EL (cell line): ENCODE data around the gene PTK7.
A peak's percentile ranks its signal among the peaks of the same experiment; 100 is the strongest.

Experiments
- DNase-seq: peaks from one replicate; pipeline ENCODE4 v3.0.0-alpha.2; 2016

PTK7 gene

DNA sequence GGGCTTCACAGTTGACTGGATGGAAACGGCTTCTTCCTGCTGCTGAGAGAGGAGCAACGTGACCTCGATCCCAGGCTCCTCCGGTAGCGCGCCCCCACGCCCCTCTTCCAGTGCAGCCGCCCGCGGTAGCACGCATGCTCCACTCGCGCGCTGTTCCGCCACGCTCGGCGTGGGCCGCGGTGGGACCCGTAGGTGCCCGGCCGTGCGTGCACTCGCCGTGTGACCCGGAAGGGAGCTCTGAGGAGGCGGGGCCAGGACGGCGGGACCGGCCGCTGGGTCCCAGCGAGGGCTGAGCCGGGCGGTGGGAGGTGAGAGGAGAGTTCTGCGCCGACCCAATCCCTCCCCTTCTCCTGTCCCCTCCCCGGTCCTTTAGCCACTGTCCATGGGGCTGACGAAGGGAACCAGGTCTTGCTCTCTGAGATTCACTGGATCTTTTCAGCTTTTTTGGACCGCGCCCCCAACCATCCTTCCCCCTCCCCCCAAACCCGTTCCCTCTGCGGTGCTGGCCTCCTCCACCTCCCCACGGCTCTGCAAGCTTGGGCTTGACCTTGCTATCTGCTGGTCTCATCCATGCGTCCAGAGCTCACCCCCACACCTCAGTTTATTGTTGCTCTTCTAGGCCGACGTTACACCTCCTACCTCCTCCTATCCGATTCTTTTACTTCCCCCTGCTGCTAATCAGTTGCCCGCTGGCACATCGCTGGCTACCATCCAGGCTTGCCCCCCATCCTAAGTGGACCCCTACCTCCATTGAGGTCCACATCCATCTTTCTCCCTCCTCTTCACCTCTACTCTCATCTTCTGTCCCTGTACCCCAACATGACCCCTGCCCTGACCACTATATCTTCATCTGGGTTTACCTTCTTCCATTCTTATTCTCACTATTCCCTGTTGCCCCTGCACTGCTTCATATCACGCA, 106.1 kb downstream of the PTK7 start, which contains the start of gene CUL9:
CUL9 (plus strand) TSS at position 255 of the 919 bp plus-strand sequence. CDS start 2,115 bp downstream, outside the sequence.
- DNase-seq: peak; percentile 72

DNA sequence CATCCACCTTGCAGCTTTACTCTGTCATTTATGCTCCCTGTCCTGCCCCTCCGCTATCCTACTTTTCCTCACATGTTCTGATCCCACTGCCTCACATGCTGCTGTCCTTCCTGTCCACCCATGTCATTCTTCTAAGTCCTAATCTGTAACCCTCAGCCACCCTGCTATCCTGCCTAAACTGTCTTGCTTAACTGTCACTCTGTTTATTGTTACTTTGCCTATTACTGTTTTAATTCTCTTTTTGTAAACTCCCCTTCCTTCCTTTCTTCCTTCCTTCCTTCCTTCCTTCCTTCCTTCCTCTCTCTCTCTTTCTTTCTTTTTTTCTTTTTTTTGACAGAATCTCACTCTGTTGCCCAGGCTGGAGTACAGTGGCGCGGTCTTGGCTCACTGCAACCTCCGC, 107.3 kb downstream of the PTK7 start:
- no peak for DNase-seq

DNA sequence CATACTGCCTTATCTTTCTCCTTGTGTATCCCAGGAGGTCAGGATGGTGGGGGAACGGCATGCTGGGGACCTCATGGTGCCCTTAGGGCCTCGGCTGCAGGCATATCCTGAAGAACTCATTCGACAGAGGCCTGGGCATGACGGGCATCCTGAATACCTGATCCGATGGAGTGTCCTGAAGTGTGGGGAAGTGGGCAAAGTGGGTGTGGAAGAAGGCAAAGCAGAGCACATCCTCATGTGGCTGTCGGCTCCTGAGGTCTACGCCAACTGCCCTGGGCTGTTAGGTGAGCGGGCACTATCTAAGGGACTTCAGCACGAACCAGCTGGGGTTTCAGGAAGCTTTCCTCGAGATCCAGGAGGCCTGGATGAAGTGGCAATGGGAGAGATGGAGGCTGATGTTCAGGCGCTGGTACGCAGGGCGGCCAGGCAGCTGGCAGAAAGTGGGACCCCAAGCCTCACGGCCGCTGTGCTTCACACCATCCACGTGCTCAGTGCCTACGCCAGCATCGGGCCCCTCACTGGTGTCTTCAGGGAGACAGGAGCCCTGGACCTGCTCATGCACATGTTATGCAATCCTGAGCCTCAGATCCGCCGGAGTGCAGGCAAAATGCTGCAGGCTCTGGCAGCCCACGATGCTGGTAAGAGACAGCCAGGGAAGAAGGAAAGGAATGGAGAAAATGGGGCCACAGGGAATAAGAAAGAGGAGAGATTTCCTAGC, 108.3 kb downstream of the PTK7 start:
- DNase-seq: no peak

DNA sequence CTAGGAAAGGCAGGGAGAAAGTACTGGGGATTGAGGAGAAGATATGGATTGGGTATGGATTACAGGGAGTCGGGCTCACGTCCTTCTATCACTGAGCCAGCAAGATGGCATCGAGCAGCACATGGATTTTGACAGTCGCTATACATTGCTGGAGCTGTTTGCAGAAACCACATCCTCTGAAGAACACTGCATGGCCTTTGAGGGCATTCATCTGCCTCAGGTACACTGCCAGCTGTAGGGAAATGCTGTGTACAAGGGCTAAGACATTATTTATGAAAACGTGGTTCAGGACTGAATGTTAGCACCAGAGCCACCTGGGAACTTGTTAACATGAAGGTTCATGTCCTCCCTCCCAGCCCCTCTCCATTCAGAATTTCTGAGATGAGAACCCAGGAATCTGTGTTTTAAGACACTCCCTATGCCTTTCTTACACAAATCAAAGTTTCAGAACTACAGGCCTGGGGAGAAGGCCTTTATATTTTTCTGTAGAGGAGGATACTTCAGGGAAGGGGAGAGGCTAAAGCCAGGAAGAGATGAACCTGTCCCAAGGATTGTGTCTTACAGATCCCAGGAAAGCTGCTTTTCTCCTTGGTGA, 109.4 kb downstream of the PTK7 start:
- DNase-seq: no peak

DNA sequence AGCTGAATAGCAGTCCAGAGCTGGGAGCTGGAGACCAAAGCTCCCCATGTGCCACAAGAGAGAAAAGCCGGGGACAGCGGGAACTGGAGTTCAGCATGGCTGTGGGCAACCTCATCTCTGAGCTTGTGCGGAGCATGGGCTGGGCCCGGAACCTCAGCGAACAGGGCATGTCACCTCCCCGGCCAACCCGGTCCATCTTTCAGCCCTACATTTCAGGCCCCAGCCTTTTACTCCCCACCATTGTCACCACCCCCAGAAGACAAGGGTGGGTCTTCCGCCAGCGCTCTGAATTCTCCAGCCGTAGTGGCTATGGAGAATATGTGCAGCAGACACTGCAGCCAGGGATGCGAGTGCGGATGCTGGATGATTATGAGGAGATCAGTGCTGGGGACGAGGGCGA, 109.9 kb downstream of the PTK7 start:
- DNase-seq: no peak

DNA sequence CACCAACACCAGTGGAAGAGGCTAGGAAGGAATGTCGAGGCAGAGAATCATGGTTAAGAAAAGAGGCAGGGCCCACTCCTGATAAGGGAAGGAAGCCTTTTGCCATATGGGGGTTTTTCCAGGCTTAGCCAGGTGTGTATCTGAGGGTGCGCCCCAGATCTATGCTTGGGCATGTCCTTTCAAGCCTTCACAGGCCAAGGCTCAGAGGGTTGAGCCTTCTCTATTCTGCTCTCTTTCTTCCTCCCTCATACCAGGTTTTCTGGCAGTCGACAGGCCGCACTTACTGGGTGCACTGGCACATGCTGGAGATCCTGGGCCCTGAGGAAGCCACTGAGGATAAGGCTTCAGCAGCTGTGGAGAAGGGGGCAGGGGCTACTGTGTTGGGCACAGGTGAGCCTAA, 110.6 kb downstream of the PTK7 start:
- DNase-seq: no peak

DNA sequence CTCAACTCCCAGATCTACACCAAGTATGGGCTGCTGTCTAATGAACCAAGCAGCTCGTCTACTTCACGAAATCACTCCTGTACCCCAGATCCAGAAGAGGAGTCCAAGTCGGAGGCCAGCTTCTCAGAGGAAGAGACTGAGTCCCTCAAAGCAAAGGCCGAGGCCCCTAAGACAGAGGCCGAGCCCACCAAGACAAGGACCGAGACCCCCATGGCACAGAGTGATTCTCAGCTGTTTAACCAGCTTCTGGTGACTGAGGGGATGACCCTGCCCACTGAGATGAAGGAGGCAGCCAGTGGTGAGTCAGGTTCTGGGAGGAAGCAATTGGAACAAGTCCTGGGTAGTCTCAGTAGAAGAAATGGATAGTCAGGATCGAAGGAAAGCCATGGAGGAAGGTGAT, 111.7 kb downstream of the PTK7 start:
- DNase-seq: no peak

DNA sequence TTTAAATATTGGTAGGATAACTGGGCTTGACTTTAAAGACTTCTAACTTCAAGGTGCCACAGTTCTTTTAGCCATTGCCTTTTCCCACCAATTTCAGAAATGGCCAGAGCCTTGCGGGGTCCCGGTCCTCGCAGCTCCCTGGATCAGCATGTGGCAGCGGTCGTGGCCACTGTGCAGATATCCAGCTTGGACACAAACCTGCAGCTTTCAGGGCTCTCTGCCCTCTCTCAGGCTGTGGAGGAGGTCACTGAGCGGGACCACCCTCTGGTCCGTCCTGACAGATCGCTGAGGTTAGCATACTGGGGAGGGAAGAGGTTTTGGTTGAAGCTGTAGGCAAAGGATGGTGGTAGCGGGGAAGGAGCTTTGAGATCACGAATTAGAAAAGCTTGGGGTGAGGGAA, 112.3 kb downstream of the PTK7 start:
- DNase-seq: no peak

DNA sequence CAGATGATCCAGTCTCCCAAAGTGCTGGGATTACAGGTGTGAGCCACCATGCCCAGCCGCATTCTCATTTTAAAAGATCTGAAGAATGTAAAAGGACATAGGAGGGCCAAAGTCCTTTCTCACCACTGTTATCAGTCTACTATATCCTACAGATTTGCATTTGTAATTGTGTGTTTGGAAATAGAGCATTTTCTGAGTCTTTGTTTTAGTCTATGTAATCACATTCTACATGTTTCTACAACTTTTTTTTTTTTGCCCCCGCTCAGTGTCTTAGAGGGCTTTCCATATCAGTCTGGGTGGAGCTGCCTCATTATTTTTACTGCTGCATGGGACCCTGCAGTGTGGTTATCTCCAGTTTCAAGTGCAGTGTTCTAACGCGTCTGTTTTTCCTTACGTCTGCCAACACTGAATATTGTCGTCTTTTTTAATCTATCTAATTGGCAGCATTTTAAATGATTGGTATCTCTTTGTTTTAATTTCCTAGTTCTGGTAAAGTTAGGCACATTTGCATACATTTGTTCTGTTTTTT, 113.7 kb downstream of the PTK7 start:
- DNase-seq: no peak

DNA sequence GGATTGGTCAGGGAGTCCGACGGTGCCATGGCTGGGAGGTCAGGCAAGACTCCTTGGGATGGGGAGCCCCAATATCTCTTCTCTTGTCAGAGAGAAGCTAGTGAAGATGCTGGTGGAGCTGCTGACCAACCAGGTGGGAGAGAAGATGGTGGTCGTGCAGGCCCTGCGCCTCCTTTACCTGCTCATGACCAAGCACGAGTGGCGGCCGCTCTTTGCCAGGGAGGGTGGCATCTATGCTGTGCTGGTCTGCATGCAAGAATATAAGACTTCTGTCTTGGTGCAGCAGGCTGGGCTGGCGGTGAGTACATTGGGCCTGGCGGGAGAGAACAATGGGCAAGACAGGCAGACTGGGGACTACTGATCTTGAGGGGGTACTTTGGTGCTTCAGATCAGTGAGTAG, 116.8 kb downstream of the PTK7 start:
- DNase-seq: no peak

DNA sequence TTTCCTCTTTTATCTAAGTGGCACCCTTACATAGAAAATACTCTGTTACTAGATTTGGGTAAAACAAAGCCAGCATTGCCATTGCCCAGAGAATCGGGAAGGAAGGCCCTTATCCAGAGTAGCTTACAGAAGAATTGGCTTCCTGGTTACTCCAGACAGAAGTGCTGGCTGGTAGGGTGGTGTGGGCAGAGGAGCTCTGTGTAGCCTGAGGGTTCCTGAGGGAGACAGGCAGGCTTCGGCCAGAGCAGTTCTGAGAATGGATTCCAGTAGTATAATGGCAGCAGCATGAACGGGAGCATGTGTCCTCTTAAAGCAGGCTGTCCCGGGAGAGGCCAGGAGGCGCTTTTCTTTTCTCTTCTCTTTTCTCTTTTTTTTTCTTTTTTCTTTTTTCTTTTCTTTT, 117.8 kb downstream of the PTK7 start:
- no peak for DNase-seq

DNA sequence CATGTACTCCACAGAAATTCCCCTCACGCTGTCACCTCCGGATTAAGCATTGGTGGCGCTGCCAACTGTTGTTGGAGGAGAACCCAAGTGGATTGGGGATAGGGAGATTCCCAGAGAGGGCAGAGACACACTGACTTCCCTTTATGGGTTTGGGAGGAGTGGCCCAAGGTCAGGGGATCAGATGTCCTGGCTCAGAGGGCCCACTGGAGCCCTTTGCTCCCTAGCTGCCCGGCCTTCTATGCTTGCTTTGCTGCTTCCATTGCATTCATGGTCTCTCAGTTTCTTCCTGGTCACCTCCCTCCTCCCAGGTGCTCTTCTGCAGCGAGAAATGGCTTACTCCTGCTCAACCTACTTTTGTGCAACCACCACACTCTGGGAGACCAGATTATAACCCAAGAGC, 120.2 kb downstream of the PTK7 start:
- no peak for DNase-seq

DNA sequence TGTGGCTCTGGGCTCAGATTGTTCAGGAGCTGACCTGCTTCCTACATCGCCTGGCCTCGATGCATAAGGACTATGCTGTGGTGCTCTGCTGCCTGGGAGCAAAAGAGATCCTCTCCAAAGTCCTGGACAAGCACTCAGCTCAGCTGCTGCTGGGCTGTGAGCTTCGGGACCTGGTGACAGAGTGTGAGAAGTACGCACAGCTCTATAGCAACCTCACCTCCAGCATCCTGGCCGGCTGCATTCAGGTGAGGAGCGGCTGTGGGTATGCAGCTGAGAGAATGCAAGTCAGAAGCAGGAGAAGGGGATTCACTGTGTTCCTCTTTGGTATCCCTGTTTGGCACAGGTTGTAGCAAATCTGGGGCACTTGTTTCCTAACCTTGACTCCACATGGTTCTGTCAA, 123.8 kb downstream of the PTK7 start:
- no peak for DNase-seq

DNA sequence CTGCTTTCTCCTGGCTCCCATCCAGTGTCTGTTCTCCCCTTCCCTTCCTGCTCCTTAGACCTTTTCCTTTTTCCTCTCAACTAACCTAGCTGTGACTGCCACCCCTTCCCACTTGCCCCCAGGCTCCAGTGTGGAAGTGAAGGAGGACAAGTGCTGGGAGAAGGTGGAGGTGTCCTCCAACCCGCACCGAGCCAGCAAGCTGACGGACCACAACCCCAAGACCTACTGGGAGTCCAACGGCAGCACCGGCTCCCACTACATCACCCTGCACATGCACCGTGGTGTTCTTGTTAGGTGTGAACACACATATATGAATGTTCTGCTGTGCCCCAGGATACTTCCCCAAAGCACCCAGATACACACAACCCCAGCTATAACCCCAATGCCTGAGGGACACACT, 124.4 kb downstream of the PTK7 start:
- no peak for DNase-seq

DNA sequence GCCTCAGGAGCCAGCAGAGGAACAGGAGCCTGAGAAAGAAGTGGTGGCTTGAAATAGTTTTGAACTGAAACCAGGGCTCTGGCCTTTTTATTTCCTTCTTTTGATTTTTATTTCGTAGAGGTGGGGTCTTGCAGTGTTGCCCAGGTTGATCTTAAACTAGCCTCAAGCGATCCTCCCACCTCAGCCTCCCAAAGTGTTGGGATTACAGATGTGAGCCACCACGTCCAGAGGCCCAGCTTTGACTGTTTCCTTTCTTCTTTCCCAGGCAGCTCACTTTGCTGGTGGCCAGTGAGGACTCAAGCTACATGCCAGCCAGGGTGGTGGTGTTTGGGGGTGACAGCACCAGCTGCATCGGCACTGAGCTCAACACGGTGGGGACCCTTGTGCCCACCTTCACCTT, 126.3 kb downstream of the PTK7 start:
- DNase-seq: no peak

DNA sequence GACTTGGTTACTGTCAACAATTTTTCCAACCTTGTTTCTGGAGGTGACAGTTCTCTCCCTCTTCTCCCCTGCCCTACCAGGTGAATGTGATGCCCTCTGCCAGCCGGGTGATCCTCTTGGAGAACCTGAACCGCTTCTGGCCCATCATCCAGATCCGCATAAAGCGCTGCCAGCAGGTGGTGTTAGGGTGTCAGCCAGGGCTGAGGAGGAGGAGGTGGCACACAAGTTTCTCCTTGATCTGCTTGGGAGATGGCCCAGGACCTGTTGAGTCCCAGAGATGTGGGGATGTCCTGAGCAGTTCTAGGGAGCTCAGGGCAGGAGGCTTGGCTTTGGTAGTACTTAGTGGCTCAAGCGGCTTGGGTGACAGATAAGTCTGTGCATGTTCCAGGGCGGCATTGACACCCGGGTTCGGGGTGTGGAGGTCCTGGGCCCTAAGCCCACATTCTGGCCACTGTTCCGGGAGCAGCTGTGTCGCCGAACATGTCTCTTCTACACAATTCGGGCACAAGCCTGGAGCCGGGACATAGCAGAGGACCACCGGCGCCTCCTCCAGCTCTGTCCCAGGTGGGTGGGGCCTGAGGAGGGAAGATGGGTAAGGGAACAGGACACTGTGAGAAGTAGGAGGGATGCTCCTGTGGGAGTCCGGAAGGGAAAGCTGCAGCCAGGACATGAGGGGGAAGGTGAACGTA, 127.1 kb downstream of the PTK7 start:
- no peak for DNase-seq

DNA sequence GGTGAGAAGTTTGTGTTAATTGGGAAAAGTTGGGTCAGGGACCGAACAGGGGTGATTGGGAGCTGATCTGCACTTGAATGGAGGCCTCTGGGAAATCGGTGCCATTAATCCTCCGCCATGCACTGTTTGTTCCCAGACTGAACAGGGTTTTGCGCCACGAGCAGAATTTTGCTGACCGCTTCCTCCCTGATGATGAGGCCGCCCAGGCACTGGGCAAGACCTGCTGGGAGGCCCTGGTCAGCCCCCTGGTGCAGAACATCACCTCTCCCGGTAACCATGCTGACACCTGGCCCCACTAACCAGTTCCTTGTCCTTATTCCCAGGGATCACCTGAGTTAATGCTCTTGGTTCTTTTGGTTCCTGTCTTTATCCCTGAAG, 127.6 kb downstream of the PTK7 start:
- no peak for DNase-seq

DNA sequence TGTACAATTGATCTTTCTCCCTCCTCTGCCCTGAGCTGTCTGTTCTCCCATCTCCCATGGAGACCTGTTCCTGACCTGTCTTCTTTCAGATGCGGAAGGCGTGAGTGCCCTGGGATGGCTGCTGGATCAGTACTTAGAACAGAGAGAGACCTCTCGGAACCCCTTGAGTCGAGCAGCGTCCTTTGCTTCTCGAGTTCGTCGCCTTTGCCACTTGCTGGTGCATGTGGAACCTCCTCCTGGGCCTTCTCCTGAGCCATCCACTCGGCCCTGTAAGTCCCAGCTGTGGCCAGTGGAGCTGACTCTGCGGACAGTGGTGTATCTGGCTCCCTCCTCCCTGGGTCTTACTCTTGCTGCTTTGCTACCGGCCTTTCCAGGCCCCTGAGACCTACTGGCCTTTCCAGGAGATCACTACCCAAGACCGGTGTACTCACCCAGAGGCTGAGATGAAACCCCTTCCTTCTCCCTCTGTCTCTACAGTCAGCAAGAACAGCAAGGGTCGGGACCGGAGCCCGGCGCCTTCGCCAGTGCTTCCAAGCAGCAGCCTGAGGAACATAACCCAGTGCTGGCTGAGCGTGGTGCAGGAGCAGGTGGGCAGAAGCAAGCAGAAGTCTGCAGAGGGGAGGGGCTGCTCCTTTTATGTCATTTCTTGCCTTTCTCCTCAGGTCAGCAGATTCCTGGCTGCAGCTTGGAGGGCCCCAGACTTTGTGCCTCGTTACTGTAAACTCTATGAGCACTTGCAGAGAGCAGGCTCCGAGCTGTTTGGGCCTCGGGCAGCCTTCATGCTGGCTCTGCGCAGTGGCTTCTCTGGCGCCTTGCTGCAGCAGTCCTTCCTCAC, 128.4 kb downstream of the PTK7 start:
- no peak for DNase-seq

DNA sequence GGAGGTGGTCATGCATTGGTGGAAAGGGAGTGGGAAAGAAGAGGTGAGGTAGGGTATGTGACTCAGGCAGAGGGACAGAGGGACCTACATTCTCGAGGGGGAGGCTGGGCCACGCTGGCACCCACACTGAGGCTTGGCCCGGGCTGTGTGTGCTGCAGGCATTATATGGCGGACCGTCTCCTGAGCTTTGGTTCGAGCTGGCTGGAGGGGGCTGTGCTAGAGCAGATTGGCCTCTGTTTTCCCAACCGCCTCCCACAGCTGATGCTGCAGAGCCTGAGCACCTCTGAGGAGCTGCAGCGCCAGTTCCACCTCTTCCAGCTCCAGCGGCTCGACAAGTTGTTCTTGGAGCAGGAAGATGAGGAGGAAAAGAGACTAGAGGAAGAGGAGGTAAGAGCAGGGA, 129.7 kb downstream of the PTK7 start:
- no peak for DNase-seq

DNA sequence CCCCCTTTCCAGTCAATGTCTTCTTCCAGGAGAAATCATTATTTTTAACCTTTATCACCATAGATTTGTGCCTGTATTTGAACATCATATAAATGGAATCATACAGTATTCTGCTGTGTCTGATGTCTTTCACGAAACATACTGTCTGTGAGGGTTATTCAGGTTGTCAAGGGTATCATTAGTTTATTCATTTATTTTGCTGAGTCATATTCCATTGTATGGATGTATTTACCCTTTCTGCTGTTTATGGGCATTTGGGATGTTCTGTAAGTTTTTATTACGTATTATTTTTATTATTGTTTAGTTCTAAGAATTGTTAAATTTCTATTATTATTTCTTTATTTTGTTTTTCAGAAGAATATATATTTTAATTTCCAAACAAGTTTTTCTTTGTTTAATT, 131.2 kb downstream of the PTK7 start:
- no peak for DNase-seq
